CD4-positive, alpha-beta T cell treated with Interleukin-17A for 4 hours (primary cell): Measurements from ENCODE around the gene KIAA1614.

Source experiments
- DNase-seq: peaks from one replicate; pipeline ENCODE4 v3.0.0-alpha.2; 2020; ENCODE audit warnings: mixed read lengths

Gene KIAA1614

DNA sequence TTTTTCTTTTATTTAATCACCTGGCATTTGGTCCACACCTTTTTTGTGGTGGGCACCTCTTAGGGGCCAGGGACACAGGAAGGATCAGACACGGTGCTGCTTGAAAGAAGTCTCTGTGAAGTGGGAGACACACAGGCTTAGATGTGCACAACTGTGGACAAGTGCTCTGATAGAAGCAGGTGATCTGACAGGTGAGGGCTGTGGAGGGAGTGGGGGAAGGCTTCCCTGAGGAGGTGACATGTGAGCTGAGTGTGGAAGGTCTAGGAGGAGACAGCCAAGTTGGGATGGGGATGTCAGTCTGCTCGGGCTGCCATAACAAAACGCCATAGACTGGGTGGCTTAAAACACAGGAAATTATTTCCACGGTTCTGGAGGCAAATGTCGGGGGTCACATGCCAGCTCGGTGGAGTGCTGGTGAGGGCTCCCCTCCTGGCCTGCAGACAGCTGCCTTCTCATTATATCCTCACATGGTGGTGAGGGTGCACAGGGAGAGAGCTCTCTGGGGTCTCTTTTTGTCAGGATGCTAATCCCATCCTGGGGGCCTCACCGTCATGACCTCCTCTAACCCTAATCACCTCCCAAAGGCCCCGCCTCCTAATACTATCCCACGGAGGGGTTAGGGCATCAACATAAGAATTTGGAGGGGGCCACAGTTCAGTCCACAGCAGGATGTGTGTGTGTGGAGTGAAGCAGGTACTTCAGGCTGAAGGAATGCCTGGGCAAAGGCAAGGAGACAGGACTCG, 5.2 kb upstream of the KIAA1614 start:
- no peak for DNase-seq

GRCh38 chr1:180908074-180908765, 4.5 kb upstream of the KIAA1614 start:
- DNase-seq = no peak

- no peak for DNase-seq
Observed at GRCh38 chr1:180909005-180909414, 3.7 kb upstream of the KIAA1614 start.

GRCh38 chr1:180909462-180909976, 3.2 kb upstream of the KIAA1614 start:
- DNase-seq = no peak

DNA sequence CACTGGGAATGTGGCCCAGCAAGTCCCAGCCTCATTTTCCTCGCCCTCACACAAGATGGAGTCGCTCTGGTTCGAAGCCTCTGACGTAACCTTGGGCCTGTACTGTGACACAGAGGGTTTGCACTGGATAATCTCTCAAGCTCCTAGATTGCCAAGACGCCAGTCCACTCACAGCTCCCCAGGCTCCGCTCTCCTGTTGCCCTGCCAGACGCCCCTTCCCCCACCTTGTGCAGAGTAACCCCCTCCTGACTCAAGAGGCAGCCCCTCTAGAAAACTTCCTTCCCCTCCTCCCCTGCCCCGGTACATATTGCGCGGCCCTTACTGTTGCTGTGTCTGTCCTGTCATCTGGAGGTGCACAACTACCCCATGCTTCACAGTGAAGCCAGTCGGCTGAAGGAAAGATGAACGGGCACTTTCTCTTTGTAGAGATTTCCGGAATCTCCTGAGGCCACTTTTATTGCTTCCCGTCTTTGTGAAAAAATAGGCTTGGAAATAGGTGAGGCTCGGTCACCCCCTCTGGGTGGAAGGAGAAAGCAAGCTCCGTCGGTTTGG, 981 bp upstream of the KIAA1614 start:
- no peak for DNase-seq

DNA sequence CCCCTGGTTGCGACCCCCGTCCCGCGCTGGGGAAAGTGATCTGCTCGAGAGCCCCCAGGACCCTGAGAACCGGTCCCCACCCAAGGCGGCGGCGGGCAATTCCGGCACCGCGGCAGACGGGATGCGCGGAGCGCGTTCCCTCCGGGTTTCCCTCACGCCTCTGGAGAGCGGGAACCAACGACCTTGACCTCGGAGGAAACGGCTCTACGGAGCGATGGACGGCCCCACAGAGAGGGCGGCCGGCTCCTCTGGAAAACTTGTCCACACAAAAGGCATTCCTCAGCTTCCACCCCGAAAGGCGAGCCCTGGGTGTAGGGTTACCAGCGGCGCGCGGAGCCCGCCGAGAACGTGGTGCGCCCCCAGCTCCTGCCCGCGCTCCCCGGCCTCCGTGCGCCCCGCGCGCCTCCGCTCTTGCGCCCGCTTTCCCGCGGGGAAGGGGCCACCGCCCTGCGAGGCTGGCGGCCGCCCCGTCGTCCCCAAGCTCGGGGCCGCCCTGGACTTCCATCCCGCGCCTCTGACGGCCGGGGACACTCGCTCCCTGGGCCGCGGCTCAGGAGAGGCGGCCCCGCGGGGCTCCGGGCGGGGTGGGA, 391 bp upstream of the KIAA1614 start:
- DNase-seq = no peak

- DNase-seq = no peak
Observed at GRCh38 chr1:180915426-180915965, 2.8 kb downstream of the KIAA1614 start.

DNA sequence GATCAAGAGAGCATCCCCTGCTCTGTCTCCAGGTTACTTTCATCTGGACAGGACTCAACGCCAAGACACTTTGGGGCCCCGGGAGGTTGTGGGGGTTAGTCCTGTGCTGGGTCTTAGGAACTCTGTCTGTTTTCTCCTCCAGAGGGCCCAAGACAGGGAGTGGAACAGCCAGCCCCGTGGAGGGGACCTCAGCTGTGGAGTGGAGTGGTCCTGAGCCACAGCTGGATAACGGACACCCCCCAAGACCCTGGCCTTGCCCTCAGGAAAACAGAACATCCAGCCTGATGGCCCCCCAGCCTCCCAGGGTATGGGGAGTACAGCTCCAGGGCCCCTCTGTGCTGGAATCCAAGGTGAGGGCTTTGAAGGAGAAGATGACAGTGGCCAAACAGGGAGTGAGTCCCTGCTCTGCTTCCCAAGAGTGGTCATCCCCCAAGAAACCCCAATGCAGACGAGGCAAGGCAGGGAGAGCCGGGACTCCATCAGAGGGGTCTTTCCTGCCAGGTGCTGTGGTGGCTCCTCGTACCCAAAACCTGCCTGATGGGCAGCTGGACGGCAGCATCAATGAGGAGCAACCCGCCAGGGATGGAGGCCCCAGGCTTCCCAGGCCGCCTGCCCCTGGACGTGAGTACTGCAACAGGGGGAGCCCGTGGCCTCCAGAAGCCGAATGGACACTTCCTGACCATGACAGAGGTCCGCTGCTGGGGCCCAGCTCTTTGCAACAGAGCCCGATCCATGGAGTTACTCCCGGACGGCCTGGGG, 3.5 kb downstream of the KIAA1614 start:
- DNase-seq = no peak

GRCh38 chr1:180916771-180917170, 4.1 kb downstream of the KIAA1614 start:
- DNase-seq = no peak

DNA sequence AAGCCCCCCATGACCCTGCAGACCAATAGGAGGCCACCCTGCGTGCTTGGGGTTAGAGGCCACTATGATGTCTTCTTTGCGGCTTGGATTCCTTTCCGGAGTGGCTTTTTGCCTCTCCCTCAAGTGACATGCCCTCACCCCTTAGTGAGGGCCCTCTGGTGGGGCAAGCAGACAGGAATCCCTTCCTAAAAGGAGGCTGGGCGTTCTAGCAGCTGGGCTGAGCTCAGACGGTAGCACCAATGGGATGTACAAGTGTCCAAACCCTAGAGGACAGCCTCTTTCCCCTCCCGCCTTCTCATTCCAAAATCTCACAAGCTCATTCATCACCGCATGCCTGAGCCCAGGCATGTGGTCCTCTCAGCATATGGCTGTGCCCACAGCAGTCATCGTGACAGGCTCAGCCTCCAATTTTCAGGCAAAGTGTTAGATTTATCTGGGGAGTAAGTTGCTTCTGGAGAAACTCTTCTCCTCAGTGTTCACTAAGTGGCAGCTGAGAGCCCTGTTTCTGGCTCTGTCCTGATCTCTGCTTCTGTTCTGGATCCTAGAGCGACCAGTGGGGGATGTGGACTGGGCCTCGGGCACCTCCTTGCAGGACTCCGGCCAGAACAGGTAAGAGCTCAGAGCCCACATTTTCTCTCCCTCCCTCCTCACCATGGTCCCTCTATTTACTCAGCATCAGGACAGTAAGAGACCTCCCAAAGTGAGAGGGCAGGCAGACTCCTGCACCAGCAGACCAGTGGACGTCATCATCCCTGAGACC, 4.8 kb downstream of the KIAA1614 start:
- DNase-seq = no peak

- no peak for DNase-seq
Observed at GRCh38 chr1:180918519-180918918, 5.8 kb downstream of the KIAA1614 start.

- no peak for DNase-seq
Observed at GRCh38 chr1:180919183-180919700, 6.5 kb downstream of the KIAA1614 start.

- no peak for DNase-seq
Observed at GRCh38 chr1:180920193-180920592, 7.5 kb downstream of the KIAA1614 start.

DNA sequence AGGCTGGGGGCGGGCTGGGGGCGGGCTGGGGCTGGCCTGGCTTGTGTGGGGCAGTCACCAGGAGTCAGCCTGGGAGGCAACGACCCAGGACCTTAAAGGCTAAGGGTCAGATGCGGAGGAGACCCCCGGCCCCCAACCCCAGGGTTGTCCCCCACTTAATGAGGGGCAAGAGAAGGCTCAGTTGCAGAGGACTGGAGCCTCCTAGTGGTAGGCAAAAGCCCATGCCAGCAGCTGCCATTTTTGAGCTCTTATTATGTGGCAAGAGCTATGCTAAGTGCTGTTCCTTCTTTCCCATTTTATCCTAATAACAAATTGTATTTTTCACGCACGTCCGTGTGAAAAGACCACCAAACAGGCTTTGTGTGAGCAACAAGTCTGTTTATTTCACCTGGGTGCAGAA, 8.0 kb downstream of the KIAA1614 start:
- no peak for DNase-seq

DNA sequence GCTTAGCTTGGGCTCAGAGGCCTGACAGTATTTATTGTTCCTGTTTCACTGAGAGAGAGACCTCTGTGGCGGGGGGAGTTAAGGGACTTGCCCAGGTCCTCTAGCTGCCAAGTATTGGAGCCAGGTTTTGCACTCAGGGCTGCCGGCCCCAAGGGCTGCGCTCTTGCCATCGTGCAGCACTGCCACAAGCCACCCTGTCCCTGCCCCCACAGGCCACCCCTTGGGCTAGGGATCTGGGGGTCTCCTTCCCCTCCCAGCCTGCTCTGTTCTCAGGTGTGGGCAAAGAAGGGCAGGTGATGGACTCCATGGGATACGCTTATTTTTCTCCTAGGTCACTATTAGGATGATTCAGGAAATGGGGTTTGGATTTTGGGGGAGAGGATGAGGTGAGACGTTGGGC, 8.7 kb downstream of the KIAA1614 start:
- no peak for DNase-seq

DNA sequence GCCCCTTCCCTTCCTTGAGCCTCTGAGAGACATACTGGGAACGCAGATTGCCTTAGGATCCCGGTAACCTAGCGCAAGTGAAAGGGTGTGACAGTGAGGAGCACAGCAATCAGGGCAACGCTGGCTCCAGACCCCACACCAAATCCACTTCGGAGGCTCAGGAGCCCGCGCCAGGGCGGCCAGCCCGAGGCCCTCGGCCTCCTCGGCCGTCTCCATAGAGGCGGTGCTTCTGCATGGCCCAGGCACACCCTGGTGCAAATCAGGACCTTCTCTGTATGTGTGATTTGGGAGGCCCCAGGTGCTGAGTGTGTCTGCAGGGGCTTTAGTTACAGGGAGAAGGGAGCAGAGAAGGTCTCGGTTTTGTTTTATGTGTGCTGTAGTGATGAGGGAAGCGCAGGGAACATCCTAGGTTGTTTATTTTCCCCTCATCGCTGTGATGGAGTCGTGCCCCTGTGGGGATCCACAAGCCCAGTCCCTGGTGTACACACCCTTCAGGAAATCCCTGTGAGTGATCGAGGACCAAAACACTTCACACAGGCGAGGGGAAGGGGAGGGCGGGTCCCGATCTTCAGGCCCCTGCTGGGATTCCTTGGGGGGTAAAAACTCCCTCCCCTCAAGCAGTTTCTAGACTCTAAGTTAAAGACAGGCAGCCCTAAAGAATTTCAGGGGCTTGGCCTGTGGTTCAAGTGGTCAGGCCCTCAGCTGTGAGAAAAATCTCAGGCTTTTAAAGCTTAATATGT, 9.4 kb downstream of the KIAA1614 start:
- no peak for DNase-seq

DNA sequence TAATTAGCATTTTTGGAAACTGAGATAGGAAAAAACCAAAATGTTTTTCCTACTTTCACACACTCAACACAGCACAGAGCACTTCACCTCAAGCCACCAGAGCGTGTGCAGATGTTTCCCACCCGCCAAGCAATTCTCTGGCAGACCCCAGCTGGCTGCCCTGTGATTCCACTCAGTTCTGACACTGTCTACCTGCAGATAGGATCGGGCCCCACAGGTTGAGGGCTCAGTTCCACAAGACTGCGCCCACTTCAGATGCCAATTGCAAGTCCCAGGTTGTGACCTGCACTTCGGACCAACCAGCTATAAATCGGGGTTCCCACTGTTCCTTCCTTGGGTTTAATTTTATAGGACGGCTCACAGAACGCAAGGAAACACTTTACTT, 9.9 kb downstream of the KIAA1614 start:
- DNase-seq = no peak

DNA sequence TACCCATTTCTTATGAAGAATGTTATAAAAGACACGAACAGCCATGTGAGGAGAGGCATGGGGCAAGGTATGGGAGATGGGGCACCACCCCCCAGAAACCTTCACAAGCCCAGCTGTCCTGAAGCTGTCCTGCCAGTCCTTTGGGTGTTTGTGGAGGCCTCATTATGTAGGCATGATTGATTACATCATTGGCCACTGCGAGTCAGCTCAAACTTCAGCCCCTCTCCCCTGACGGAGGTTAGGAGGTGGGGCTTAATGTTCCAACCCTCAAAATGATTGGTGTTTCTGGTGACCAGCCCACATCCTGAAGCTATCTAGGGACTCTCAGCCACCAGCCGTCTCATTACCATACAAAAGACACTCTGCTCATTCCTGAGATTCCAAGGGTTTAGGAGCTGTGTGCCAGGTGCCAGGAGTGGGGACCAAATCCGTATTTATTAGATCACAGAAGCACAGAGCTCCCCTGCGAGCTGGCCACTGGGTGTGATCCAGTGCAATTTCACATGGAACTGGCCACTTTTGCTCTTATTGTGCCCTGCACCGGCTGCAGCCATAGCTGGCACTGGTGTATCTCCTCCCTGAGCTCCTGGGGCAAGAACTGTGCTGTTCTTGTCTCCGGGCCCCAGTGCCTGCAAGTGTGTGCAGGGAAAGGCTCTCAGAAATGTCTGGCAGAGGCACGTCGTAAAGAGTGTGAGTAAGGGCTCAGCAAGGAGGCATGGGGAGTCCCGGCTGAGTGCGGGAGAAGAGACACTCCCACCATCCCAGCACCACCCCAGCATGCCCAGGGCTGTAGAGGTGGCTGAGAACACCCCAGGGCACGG, 10.5 kb downstream of the KIAA1614 start:
- no peak for DNase-seq

DNA sequence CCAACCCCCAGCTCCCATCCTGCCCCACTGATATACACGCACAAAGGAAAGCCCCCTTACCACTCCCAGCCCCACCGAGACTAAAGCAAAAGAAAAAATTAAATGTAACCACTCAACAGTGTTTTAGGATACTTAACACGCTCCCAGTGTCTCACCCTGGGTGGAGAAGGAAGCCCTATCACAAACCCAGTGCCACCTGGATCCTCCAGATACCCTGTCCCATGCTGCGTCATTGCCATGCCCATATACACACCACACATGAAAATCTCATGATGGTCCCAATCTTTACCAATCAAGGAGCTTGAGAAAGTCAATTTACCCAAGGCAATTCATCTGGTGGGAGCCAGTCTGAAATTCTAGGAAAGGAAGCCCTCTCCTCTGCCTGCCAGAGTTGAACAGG, 11.2 kb downstream of the KIAA1614 start:
- DNase-seq = no peak

GRCh38 chr1:180924939-180925338, 12.2 kb downstream of the KIAA1614 start:
- DNase-seq = no peak
